H1 (cell line): Measurements from ENCODE around the gene EFEMP2. TPM values are rescaled to one million over a fixed set of nuclear protein-coding genes. Genes with fewer than 3 reads are reported as not detected.

Source experiments
- ATF2 ChIP-seq: IDR thresholded peaks from 2 replicates; pipeline ENCODE4 v1.6.1; 2012; ENCODE audit warnings: low read length, inconsistent platforms
- CBX5 ChIP-seq: fragments of 300-800, 300-1000 bp; sonication (generic); IDR thresholded peaks from 2 replicates; pipeline ENCODE4 v1.7.1; 2016; ENCODE audit warnings: antibody characterized with exemption, low read length, low read depth
- CBX8 ChIP-seq: fragments of 300-800, 300-1000 bp; sonication (generic); IDR thresholded peaks from 2 replicates; pipeline ENCODE4 v1.7.1; 2016; ENCODE audit warnings: low read depth, low read length, borderline replicate concordance
- CEBPB ChIP-seq: IDR thresholded peaks from 2 replicates; pipeline ENCODE4 v1.6.1; 2012; ENCODE audit warnings: low read depth, low read length
- CHD1 ChIP-seq: IDR thresholded peaks from 2 replicates; pipeline ENCODE4 v1.6.1; 2012; ENCODE audit warnings: low read depth, low read length, improper control_type of control experiment
- CTBP2 ChIP-seq: IDR thresholded peaks from 2 replicates; pipeline ENCODE4 v1.7.0; 2011; ENCODE audit warnings: borderline replicate concordance, mild to moderate bottlenecking, moderate library complexity, mixed read lengths, low read length; ENCODE audit not compliant: insufficient read depth, insufficient read length
- EGR1 ChIP-seq: IDR thresholded peaks from 2 replicates; pipeline ENCODE4 v1.6.1; 2011; ENCODE audit warnings: low read depth, low read length, borderline replicate concordance
- GTF2F1 ChIP-seq: IDR thresholded peaks from 2 replicates; pipeline ENCODE4 v1.6.1; 2012; ENCODE audit warnings: low read depth, low read length, improper control_type of control experiment, borderline replicate concordance
- HDAC6 ChIP-seq: IDR thresholded peaks from one replicate; pipeline ENCODE4 v1.7.1; 2012; ENCODE audit warnings: low read depth, mild to moderate bottlenecking, inconsistent platforms, low read length, moderate library complexity
- JUND ChIP-seq: IDR thresholded peaks from 2 replicates; pipeline ENCODE4 v1.6.1; 2011; ENCODE audit warnings: mild to moderate bottlenecking, improper control_type of control experiment, low read length
- KDM5A ChIP-seq: fragments of 200-600 bp; IDR thresholded peaks from 2 replicates; pipeline ENCODE4 v1.7.1; 2012; ENCODE audit warnings: mild to moderate bottlenecking, low read length, inconsistent platforms, mixed read lengths
- MAFK ChIP-seq: IDR thresholded peaks from 2 replicates; pipeline ENCODE4 v1.6.1; 2012; ENCODE audit warnings: low read depth, mild to moderate bottlenecking, improper control_type of control experiment, low read length
- NRF1 ChIP-seq: IDR thresholded peaks from 2 replicates; pipeline ENCODE4 v1.6.1; 2011; ENCODE audit warnings: mild to moderate bottlenecking, low read depth, low read length, improper control_type of control experiment
- PHF8 ChIP-seq: fragments of 200-600 bp; sonication (generic); conservative IDR thresholded peaks from 2 replicates; pipeline ENCODE4 v1.7.1; 2012; ENCODE audit warnings: low read depth, mild to moderate bottlenecking, inconsistent platforms, low read length, moderate library complexity
- POLR2A ChIP-seq, 2 experiments: IDR thresholded peaks; 1 replicate in 1 of 2; 2 replicates in 1 of 2; pipeline ENCODE4 v1.6.1; 2011; ENCODE audit warnings: low read depth in 2 of 2, low read length in 2 of 2, mild to moderate bottlenecking in 2 of 2; ENCODE audit errors: control extremely low read depth in 1 of 2
- POLR2AphosphoS5 ChIP-seq: IDR thresholded peaks from 2 replicates; pipeline ENCODE4 v1.6.1; 2011; ENCODE audit warnings: low read depth, low read length
- RXRA ChIP-seq: IDR thresholded peaks from 2 replicates; pipeline ENCODE4 v1.6.1; 2011; ENCODE audit warnings: low read depth, mild to moderate bottlenecking, low read length, moderate library complexity; ENCODE audit not compliant: insufficient read depth
- SAP30 ChIP-seq: fragments of 300-600 bp; sonication (generic); IDR thresholded peaks from 2 replicates; pipeline ENCODE4 v1.7.1; 2012; ENCODE audit warnings: low read length, moderate library complexity, mild to moderate bottlenecking, inconsistent platforms; ENCODE audit not compliant: insufficient read depth, insufficient replicate concordance
- SRF ChIP-seq: IDR thresholded peaks from 2 replicates; pipeline ENCODE4 v1.6.1; 2011; ENCODE audit warnings: mild to moderate bottlenecking, low read depth, low read length, moderate library complexity
- TAF7 ChIP-seq: optimal IDR thresholded peaks from 2 replicates; pipeline ENCODE3; 2011; ENCODE audit warnings: low read depth, mild to moderate bottlenecking, inconsistent platforms, low read length, moderate library complexity, borderline replicate concordance
- TBP ChIP-seq: IDR thresholded peaks from 2 replicates; pipeline ENCODE4 v1.6.1; 2011; ENCODE audit warnings: low read depth, low read length, improper control_type of control experiment
- TEAD4 ChIP-seq: IDR thresholded peaks from 2 replicates; pipeline ENCODE4 v1.6.1; 2012; ENCODE audit warnings: low read depth, low read length, inconsistent platforms, mixed read lengths
- YY1 ChIP-seq: IDR thresholded peaks from 2 replicates; pipeline ENCODE4 v1.6.1; 2011; ENCODE audit warnings: low read depth, mild to moderate bottlenecking, low read length
- polyA plus RNA-seq, 7 experiments: library from polyadenylated mRNA; depleted of rRNA in 3 of 7; stranded (reverse) in 5 of 7; unstranded in 2 of 7; fragments of >200 nt in 5 of 7; fragments of 200-250 nt in 2 of 7; gene quantifications; 1 replicate in 5 of 7; 2 replicates in 1 of 7; 4 replicates in 1 of 7; pipeline versions ENCODE4 v1.2.1 to v1.2.3, GENCODE V29; 2011 to 2013; ENCODE audit warnings: missing spikeins in 2 of 7, mixed read lengths in 2 of 7
- total RNA-seq: library from RNA; stranded (reverse); fragmentation: NEBNext Ultra II Directional; extraction: Animal tissue kit (Norgen Biotek cat#: 25700); gene quantifications from 2 replicates; pipeline ENCODE4 v1.2.1, GENCODE V29; 2021
- TF ChIP-seq, protein P1 (sequence below): IDR thresholded peaks from 2 replicates; pipeline ENCODE4 v1.6.1; 2011; ENCODE audit warnings: low read depth, mild to moderate bottlenecking, low read length; ENCODE audit not compliant: insufficient read depth

EFEMP2 gene
- total and polyA plus RNA-seq, 2 of the 8 experiments (the other 6 are each of a cell fraction or from before 2014, with no cell fraction given): 8.8 to 17.2 TPM

- TF ChIP-seq CHD1 (no peak), HDAC6 (no peak), SRF (no peak), MAFK (no peak), YY1 (no peak), JUND (no peak), CEBPB (no peak), GTF2F1 (no peak), CBX5 (no peak), TAF7 (peak; percentile 20), EGR1 (no peak), SAP30 (no peak), RXRA (no peak), NRF1 (no peak), POLR2AphosphoS5 (peak; percentile 74; the same call in 1 of the 2 replicates), ATF2 (no peak), PHF8 (no peak), KDM5A (no peak), TBP (no peak), POLR2A (IDR thresholded peaks at IDR 0.05; ENCODE audit: control extremely low read depth in 1 of 2, low read depth in 2 of 2, low read length in 2 of 2) (peak in 1 of 2 experiments; percentile 35; a peak in 1 of 3 replicates), CBX8 (no peak), TEAD4 (no peak), CTBP2 (no peak)
- TF ChIP-seq, protein P1, sequence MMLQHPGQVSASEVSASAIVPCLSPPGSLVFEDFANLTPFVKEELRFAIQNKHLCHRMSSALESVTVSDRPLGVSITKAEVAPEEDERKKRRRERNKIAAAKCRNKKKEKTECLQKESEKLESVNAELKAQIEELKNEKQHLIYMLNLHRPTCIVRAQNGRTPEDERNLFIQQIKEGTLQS: no peak
Observed at GRCh38 chr11:65853246-65853979, 19.2 kb downstream of the EFEMP2 start (continued).
